IPS-NIHi11 (cell line): ENCODE results near the gene F3.
"Not testable (repeated sequence)": the region's sequence is repeated elsewhere in the genome, so short reads cannot be mapped to it uniquely, and the experiment has no call there.

Experiments used
- DNase-seq: peaks from one replicate; pipeline ENCODE4 v3.0.0; 2012; ENCODE audit warnings: mixed read lengths, low spot score

F3 gene

GRCh38 chr1:94541246-94542087 lies at the start of gene F3:
TSS of gene F3 (minus strand) at chr1:94541759. CDS start at chr1:94541636, 123 bp downstream.
- peak; percentile 91 for DNase-seq

- DNase-seq: no peak
Measured at GRCh38 chr1:94590203-94591137, 48.9 kb upstream of the F3 start.

DNA sequence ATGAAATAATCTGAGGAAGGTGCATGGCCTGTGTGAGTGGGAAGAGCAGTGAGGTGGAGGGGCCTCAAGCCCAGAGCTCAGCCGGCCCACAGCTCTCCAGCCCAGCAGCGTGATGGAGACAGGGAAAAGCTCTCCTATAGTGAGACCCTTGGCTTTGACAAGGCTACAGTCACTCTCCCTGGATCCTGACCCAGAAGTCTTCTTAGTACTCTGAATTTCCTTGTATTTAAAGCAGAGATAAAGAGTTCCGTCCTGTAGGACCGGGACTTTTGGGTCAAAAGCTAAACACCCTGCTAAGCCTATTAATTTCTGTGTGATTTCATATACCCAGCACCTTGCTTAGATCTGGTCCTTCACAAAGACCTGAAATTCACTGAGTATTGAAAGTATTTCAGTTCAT lies 48.2 kb upstream of the F3 start:
- DNase-seq: no peak

DNA sequence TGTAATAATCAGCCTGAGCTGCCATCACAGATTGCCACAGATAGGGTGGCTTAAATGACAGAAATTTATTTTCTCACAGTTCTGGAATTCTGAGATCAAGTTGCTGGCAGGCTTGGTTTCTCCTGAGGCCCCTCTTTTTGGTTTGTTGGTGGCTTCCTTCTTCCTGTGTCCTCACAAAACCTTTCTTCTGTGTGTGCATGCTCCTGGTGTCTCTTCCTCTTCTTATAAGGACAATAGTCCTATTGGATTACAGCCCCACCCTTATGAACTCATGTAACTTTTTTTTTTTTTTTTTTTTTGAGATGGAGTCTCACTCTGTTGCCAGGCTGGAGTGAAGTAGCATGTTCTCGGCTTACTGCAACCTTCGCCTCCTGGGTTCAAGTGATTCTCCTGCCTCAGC lies 41.0 kb upstream of the F3 start:
- DNase-seq: no peak

- no peak for DNase-seq
Measured at GRCh38 chr1:94580367-94581115, 39.0 kb upstream of the F3 start.

DNA sequence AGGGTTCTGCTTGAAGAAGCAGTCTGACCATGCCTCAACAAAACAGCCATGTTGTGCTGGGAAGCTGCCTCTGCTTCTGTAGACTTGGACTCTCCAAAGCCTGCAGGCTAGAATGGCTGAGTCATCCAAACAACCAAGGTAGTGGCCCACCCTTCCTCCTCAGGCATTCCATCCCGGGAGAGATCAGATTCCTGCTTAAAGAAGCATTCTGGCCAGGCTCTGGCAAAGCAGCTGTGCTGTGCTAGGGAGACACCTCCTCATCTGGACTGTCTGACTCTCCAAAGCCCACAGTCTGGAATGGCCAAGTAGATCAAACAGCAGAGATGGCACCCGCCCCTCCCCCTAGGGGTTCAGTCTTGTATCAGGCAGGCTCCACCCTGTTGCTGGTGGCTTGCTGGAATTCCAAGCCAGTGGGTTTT lies 38.3 kb upstream of the F3 start:
- peak; percentile 40 for DNase-seq

- DNase-seq: no peak
Measured at GRCh38 chr1:94578856-94579255, 37.3 kb upstream of the F3 start.

DNA sequence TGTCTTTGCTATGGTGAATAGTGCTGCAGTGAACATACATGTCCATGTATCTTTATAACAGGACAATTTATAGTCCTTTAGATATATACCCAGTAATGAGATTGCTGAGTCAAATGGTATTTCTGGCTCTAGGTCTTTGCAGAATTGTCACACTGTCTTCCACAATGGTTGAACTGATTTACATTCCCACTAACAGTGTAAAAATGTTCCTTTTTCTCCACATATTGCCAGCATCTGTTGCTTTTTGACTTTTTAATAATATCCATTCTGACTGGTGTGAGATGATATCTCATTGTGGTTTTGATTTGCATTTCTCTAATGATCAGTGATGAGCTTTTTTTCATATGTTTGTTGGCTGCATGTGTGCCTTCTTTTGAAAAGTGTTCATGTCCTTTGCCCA lies 32.4 kb upstream of the F3 start:
- not testable (repeated sequence) for DNase-seq

- no peak for DNase-seq
Measured at GRCh38 chr1:94572780-94573179, 31.2 kb upstream of the F3 start.

DNA sequence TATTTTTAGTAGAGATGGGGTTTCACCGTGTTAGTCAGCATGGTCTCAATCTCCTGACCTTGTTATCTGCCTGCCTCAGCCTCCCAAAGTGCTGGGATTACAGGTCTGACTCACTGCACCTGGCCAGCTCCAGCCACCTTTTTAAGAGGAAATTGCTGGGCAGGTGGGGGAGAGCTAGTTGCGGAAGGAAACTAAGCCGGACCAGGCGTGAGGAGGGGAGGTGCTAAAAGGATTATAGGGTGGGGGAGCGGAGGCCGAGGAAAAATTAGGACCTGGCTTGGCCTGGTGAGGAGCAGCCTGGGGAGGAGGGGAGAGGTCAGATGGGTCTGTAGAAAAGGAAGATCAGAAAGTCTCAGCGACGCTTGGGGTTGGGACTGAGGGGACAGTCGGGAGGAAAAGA lies 29.4 kb upstream of the F3 start:
- DNase-seq: not testable (repeated sequence)

GRCh38 chr1:94568806-94569205 lies 27.2 kb upstream of the F3 start:
- not testable (repeated sequence) for DNase-seq

DNA sequence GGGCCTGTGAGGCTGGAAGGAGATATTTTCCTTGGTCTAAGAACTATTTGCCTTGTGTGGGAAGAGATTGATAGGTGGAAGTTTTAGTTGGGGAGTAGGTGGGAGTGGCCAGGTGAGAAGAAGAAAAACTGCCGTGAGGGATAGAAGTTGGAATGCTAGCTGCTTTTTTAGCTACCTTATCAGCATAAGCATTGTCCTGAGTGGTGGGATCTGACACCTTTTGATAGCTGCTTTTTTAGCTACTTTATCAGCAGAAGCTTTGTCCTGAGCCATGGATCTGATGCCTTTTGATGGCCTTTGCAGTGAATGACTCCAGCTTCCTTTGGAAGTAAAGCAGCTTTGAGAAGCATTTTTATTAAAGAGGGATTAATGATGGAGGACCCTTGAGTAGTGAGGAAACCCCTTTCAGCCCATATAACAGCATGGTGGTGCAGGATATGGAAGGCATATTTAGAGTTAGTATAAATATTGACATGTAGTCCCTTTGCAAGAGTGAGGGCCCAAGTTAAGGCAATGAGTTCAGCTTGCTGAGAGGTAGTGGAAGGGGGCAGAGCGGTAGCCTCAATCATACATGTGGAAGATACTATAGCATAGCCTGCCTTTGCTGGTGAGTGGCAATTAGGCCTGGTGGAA lies 26.5 kb upstream of the F3 start:
- DNase-seq: not testable (repeated sequence)

GRCh38 chr1:94566436-94566835 lies 24.9 kb upstream of the F3 start:
- not testable (repeated sequence) for DNase-seq

- no peak for DNase-seq
Measured at GRCh38 chr1:94565901-94566300, 24.3 kb upstream of the F3 start.

DNA sequence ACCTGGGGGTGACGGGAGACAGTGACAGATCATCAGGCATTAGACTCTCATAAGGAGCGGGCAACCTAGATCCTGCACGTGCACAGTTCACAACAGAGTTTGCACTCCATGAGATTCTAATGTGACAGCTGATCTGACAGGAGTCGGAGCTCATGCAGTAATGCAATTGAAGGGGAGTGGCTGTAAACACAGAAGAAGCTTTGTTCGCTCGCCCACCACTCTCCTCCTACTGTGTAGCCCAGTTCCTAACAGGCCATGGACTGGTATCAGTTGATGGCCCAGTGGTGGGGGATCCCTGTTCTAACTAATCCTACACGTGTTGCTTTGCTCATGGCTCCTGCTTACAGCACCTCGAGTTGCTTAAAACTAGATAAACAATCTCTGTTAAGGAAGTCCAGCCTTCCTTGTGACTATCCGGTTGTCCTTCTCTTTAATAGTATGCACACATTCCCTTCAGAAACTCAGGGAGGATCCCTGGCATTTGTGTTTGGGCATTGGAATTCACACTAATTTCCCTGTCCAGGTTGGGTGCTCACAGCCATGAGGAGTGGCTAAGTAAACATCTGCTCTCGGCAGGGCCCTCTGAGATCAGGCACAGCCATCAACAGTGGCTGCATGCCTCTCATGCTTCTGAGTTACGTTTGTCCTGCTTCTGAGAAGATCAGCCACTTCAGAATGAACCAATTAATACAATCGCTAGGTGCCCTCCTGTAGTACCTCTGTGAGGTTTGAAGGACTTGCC lies 21.1 kb upstream of the F3 start:
- peak; percentile 29 for DNase-seq

GRCh38 chr1:94560333-94560732 lies 18.8 kb upstream of the F3 start:
- DNase-seq: no peak

- DNase-seq: no peak
Measured at GRCh38 chr1:94559921-94560320, 18.4 kb upstream of the F3 start.

GRCh38 chr1:94555091-94555490 lies 13.5 kb upstream of the F3 start:
- DNase-seq: no peak

DNA sequence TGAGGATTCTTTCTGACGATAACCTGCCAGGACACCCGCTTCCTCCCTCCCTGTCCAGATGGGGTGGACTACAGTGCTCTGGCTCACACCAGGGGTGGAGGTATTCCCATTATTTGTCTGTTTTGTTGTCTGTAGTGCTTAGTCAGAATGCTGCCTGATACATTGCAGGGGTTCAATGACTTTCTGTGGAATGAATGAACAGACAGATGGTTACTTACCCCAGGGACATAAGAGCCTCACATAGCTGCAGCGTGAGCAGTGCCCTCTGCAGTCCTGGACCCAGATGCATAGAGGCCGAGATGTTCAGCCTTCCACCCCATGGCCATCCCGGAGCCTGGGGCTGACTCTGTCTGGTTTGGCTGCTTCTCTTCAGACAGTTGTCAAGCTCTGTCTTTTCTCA lies 13.0 kb upstream of the F3 start:
- DNase-seq: no peak

DNA sequence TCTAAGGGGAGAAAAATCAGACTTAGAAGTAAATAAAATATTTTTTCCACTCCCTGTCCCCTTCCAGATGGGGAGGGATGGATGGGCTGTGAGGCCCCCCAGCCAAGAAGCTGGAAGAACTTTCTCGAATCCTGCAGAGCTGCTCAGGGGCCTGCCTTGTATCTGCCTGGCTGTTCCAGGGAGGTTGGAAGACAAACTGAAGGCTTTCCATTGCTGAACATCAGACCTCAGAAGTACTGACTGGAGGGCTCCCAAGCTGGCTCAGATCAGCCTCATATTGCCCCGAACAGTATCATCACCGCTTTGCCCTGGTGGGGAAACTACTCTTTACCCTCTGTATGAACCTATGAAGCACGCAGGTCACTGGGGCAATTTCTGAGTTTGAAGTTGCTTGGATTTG lies 12.4 kb upstream of the F3 start:
- DNase-seq: no peak

DNA sequence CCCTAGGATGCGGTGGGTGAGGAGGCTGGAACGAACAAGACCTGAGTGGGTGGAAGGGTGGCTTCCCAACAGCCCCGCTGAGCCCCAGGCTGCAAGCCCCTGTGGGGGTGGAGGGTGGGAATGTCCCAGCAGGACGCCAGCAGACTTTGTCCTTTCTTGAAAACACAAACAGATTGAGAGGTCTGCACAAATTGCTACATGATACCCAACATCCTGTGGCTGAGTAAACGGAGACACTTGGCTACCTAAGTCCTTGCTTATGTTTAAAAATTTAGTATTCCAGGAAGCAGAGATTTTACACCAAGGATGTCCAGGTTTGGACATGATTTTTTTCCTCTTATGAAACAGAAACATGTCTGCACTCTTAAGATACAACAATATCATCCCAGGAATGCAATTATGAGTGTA lies 11.8 kb upstream of the F3 start:
- peak; percentile 26 for DNase-seq
